Activated T-cell treated with anti-CD3 and anti-CD28 coated beads for 1 hour (primary cell): ENCODE data around the gene TTLL8.

Experiments used
- DNase-seq: peaks from one replicate; pipeline ENCODE4 v3.0.0-alpha.2; 2020; ENCODE audit warnings: low read depth

Gene TTLL8

DNA sequence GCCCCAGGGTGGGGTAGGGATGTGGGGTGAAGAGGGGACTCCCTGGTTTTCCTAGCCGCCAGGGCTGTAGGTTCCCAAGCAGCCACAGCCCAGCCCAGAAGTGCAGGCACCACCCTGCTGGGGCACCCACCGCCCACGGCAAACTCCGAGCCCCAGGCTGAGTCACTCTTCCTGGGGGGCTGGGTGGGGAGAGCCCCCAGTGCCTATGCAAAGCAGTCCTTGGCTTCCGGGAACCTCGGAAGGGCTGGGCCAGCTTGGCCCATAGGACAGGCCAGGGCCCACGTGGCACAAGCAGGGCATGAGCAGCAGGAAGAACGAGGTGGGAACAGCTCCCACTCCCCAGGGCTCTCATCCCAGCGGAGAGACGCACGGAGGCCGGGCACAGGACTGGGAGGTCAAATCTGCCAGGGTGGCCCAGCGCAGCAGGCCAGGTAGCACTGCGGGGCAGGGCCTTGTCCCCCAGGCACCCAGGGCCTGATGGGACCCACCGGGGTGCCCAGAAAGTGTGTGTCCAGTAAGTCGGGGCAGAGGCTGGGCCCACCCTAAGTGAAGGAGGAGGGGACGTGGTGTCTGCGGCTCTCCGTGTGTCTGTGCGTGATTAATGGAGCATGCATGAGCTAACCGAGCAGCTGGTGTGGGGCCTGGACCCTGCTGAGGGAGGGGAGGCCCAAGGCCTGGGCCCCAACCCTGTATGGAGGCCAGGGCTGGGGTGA is 41.0 kb downstream of the TTLL8 start:
- no peak for DNase-seq

GRCh38 chr22:50016308-50016987 is 41.6 kb downstream of the TTLL8 start:
- DNase-seq, result no peak

GRCh38 chr22:50015451-50016307 is 42.4 kb downstream of the TTLL8 start:
- no peak for DNase-seq

GRCh38 chr22:50014655-50015401 is 43.3 kb downstream of the TTLL8 start:
- DNase-seq, result no peak

- DNase-seq, result no peak
Measured at GRCh38 chr22:50014053-50014501, 44.0 kb downstream of the TTLL8 start.

GRCh38 chr22:50012211-50013181 is 45.6 kb downstream of the TTLL8 start, which contains the start of gene IL17REL:
Gene IL17REL (minus strand): TSS chr22:50012765. CDS start chr22:50012646, 119 bp downstream.
- DNase-seq, result no peak

- no peak for DNase-seq
Measured at GRCh38 chr22:50011447-50012210, 46.5 kb downstream of the TTLL8 start.

DNA sequence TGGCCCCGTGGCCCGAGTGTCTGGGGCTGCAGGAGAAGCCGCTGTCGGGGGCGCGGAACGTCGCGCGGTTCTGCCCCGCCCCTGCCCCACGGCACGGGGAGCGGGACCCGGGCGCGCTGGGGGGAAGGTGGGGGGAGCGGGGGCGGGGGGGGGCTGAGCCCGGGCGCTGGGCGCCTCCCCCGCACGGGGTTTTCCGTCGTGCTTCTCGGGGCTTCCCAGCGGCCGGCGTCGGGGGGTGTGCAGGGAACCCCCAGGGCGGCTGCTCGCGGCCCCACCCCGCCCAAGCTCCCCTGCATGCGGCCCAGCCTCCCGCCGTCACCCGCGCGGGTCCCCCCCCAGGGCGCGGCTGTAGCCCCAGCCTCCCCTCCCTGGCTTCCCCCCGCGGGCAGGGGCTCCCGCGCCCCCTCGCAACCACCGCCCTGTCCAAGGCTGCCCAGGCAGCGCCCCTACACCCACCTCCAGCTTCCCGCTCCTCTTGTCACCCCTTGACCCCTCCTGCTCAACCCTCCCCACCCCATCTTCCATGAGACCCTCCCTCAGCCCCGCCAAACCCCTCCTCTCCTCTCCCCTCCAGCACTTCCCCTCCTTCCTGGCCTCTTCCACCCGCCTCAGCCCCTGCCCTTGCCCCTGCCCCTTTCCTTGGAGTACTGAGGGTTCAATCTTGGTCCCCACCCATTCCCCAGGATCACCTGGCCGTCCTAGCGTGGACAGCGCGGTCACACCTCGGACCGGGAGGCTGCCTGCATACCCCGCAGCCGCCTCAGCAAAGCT is 47.2 kb downstream of the TTLL8 start:
- DNase-seq, result peak; percentile 42

DNA sequence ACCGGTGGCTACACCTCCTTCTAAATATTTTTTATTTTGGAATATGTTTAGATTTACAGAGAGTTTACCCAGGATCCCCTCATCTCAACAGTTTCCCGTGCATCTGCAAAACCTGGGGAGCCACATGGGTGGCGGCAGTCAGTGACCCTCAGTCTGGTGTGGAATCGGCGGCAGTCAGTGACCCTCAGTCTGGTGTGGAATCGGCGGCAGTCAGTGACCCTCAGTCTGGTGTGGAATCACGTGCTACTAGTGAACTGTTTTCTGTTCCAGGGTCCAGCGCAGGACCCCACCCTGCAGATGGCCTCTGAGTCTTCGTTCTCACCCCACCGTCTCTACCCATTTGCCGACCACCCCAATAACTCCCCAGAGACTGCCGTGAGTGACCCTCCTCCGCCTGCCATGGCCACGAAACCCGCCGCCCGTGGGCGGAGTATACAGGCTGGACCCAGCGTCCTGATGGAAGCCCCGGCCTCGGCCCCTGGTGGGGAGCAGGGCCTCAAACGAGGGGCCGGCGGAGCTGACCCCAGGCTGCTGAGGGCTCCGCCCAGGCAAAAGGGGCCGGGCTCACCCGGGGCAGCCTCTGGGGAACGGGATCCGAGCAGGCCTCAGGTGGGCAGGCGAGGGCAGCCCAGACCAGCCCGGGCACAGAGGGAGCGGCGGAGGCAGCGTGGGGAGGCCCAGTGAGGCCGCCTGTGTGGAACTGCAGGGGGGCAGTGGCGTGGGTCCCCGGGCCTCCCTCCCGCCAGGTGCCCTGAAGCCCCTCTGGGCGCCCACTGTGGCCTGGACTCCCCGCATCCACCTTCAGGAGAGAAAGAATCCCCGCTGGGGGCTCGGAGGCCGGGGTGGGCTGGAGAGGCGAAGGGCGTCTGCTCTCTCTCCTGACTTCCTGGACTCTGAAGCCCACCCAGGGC is 48.1 kb downstream of the TTLL8 start:
- DNase-seq, result no peak

GRCh38 chr22:50009251-50009650 is 48.8 kb downstream of the TTLL8 start:
- DNase-seq, result no peak

DNA sequence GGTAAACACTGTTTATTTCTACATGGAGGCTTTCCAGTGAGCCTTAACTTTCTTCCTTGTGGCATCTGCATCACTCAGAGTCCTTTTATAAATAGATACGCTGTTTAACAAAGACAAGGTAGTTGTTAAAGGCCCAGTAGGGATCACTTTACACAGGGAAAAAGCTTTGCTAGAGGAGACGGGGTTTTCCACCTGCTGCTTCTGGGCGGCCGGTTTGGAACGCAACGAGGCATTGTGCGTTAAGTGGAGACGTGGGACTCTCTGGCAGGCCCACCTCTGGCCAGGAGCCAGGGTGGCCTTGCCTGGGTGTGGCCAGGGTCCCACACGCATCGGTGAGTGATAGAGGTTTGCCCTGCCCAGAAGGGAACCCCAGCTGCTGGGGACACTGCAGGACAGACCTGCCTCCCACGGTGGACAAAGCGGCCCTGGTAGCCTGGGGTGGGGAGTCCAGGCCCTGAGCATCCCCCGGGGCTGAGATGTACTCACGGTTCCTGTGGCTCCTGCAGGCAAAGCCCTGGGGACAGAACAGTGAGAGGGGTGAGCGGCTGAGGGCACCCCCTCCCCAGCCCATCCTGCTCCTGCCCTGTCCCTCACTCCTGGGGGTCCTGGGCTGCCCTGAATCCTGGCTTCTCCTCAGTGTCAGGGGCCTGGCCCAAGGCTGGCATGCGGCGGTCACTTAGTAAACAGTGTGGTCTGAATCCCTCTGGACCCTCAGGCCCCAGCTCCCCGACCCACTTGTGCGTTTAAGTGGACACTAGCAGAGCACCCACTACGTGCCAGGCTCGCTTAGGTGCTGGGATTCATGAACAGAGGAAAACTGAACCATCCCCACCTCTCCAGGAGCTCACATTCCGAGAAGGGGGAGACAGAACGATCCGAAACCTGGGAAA is 49.7 kb downstream of the TTLL8 start:
- DNase-seq, result no peak

DNA sequence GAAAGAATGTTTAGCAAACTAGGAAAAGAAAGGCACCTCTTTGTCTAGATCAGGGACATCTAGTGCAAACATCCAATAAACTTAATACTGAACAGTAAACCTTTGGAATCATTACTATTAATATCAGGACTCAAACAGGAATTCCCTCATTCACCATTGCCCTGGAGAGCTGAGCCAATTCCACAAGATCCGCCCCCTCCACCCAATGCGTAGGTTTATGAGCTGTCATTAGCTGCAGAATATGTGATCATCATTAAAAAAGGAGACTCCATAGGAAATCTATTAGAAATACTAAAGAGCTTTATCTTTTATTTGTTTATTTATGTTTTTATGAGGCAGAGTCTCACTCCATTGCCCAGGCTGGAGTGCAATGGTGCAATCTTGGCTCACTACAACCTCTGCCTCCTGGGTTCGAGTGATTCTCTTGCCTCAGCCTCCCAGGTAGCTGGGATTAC is 51.0 kb downstream of the TTLL8 start:
- no peak for DNase-seq

DNA sequence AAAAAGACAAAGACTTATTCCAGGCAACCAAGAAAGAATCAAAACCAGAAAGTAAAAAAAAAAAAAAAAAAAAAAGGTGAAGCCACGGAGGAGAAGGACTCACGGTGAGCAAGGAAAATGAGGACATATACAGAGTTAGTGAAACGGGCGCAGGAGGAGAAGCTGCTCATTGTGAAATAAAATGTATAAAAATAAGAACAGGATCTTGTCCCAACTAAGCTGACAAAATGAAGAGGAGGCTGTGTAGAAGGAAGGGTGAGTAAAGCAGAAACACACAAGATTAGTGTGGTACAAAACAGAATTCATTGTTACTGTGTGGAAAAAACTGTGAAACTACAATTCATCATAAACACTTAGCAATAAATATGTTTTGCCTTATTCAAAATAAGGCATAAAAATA is 53.2 kb downstream of the TTLL8 start:
- DNase-seq, result no peak

- no peak for DNase-seq
Measured at GRCh38 chr22:50002791-50003190, 55.3 kb downstream of the TTLL8 start.

DNA sequence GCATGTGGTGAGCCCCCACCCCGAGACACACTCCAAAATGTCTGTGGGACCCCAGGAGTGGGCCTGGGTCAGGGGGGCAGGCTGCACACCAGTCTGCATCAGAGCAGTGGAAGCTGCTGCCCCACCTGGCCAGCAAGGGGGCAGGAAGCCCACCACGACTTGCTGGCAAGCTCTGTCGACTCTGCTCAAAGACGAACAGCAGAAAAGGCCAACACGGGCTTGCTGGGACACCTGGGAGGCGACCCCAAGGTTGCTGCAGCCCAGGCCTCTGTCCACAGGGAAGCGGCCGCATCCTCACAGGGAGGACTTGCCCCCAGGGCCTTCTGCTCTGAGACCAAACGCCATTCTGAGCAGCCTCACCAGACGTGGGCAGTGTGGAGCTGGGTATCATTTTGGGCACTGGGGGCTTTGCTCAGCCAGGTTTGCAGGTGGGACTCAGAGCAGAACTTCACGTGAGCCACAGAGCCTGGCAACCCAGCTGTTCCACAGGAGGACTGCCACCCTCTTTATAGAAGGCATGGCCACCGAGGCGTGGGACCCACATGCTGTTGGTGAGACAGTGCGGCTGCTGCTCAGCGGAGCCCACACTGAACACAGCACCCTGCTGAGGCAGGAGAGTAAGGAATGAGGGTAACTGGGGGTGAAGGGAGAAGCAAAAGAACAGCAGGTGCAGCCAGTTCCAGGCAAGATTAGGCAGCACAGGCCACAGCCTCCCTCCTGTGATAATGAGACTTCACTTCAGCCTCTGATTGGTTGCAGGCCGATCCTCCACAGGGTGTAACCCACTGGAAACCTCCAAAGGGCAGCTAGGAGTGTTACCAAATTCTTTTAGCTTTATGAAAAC is 56.5 kb downstream of the TTLL8 start:
- no peak for DNase-seq
